ENCODE measurements around the gene CTNNA2. TPM values are rescaled to one million over a fixed set of nuclear protein-coding genes. Genes with fewer than 3 reads are reported as not detected.
A peak's percentile ranks its signal among the peaks of the same experiment; 100 is the strongest.

CTNNA2 gene
- total RNA-seq, 1 experiment from 2014 or later = 5.5 TPM

GRCh38 chr2:79971807-79972206, 459.0 kb downstream of the CTNNA2 start:
- Histone ChIP-seq H3K27me3 (ENCODE audit: insufficient read depth, low read length) (no peaks in the 10 kb centered on the region), H2BK120ac (ENCODE audit: low read depth, low read length, poor library complexity, severe bottlenecking) (no peak overlapping the region), H3K79me2 (ENCODE audit: insufficient read depth, low read length) (no peaks in the 10 kb centered on the region), H3K14ac (ENCODE audit: insufficient read depth, low read length) (no peak overlapping the region), H3T11ph (ENCODE audit: low read length) (no peak overlapping the region), H2BK12ac (ENCODE audit: insufficient read length, low read depth, low read length) (no peak overlapping the region), H4K91ac (ENCODE audit: insufficient read length, low read depth, low read length) (no peak overlapping the region), H3K4me1 (ENCODE audit: insufficient read depth, low read length) (peaks cover 15% of the 10 kb centered on the region; the same call in 1 of the 2 replicates), H3K79me1 (ENCODE audit: insufficient read depth, low read depth, low read length, poor library complexity, severe bottlenecking) (no peaks in the 10 kb centered on the region), H2AK5ac (ENCODE audit: insufficient read length, low read length) (no peak overlapping the region), H4K5ac (ENCODE audit: insufficient read length, low read depth, low read length) (no peak overlapping the region), H4K8ac (replicated peaks; ENCODE audit: insufficient read length, low read depth, low read length) (no peak overlapping the region), H3K9ac (ENCODE audit: extremely low read depth, insufficient read length, low read length) (no peak overlapping the region), H3K4ac (ENCODE audit: low read depth, low read length) (no peak overlapping the region), H2AFZ (ENCODE audit: low read length) (no peak overlapping the region), H4K20me1 (ENCODE audit: control insufficient read depth, insufficient read depth, insufficient read length) (no peaks in the 10 kb centered on the region), H2BK20ac (ENCODE audit: low read depth, low read length, poor library complexity, severe bottlenecking) (no peak overlapping the region), H3K18ac (ENCODE audit: insufficient read length, low read depth, low read length) (no peak overlapping the region), H3K56ac (ENCODE audit: insufficient read length, low read depth, low read length) (no peak overlapping the region), H2BK5ac (ENCODE audit: insufficient read length, low read length) (no peak overlapping the region), H3K4me2 (ENCODE audit: insufficient read depth, insufficient read length, low read length) (no peak overlapping the region), H3K23me2 (ENCODE audit: insufficient read length, low read depth, low read length, poor library complexity, severe bottlenecking) (no peaks in the 10 kb centered on the region), H3K27ac (ENCODE audit: insufficient read length, low read depth, low read length) (no peak overlapping the region), H3K9me3 (ENCODE audit: control insufficient read depth, low read depth, low read length) (no peaks in the 10 kb centered on the region), H3K23ac (ENCODE audit: insufficient read length, low read depth, low read length) (no peak overlapping the region), H2BK15ac (ENCODE audit: low read depth, low read length) (no peak overlapping the region)
- Mint-ChIP-seq H3K27ac (peak overlapping the region in 2 of 3 experiments; percentile 63 to 87; a peak in 3 of 7 replicates), H3K27me3 (ENCODE audit: low read depth) (no peaks in the 10 kb centered on the region), H3K4me3 (no peak overlapping the region), H3K9me3 (no peaks in the 10 kb centered on the region; a peak in 1 of 5 replicates), H3K36me3 (ENCODE audit: insufficient read depth in 1 of 3, low read depth in 3 of 3) (peaks cover 4 to 7% (median 6%) of the 10 kb centered on the region in 3 experiments; a peak in 4 of 7 replicates), H3K4me1 (peaks cover 51 to 60% of the 10 kb centered on the region in 2 experiments)
- no CpG with 5 or more reads among the region's 2 CpGs for WGBS (ENCODE audit: extremely low coverage, insufficient read length, low lambda C conversion rate)
- no peak for TF ChIP-seq CTCF (conservative IDR thresholded peaks at IDR 0.05)
- peak; percentile 57 for DNase-seq

All from H9 (cell line).